ENCODE results near the gene TRIM56.

The TRIM56 gene

DNA sequence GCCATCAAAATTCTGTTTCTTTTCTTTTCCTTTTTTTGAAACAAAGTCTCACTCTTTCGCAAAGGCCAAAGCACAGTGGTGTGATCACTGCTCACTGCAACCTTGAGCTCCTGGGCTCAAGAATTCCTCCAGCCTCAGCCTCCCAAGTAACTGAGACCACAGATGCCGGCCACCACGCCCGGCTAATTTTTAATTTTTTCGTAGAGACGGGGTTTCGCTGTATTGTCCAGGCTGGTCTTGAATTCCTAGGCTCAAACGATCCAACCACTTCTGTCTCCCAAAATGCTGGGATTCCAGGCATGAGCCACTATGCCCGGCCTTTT lies 25.7 kb upstream of the TRIM56 start:
- TF ChIP-seq REST (IDR thresholded peaks at IDR 0.05; ENCODE audit: insufficient read depth in 1 of 2, low read depth in 2 of 2, low read length in 2 of 2) (no peak), POLR2AphosphoS5 (IDR thresholded peaks at IDR 0.05; ENCODE audit: low read depth, low read length) (no peak), SIN3A (IDR thresholded peaks at IDR 0.05; ENCODE audit: borderline replicate concordance, insufficient read depth, low read length) (no peak), TAF1 (IDR thresholded peaks at IDR 0.05; ENCODE audit: borderline replicate concordance, insufficient read depth, low read length) (no peak), FOXP2 (optimal IDR thresholded peaks at IDR 0.05; ENCODE audit: borderline replicate concordance, extremely low read depth, extremely low read length, insufficient read depth) (no peak)

- TF ChIP-seq REST (IDR thresholded peaks at IDR 0.05; ENCODE audit: insufficient read depth in 1 of 2, low read depth in 2 of 2, low read length in 2 of 2), result no peak
- TF ChIP-seq POLR2AphosphoS5 (IDR thresholded peaks at IDR 0.05; ENCODE audit: low read depth, low read length), result no peak
- TF ChIP-seq SIN3A (IDR thresholded peaks at IDR 0.05; ENCODE audit: borderline replicate concordance, insufficient read depth, low read length), result no peak
- TF ChIP-seq TAF1 (IDR thresholded peaks at IDR 0.05; ENCODE audit: borderline replicate concordance, insufficient read depth, low read length), result no peak
- no peak for TF ChIP-seq FOXP2 (optimal IDR thresholded peaks at IDR 0.05; ENCODE audit: borderline replicate concordance, extremely low read depth, extremely low read length, insufficient read depth)
Measured at GRCh38 chr7:101060992-101061391, 24.3 kb upstream of the TRIM56 start.

GRCh38 chr7:101066141-101066832 lies 19.0 kb upstream of the TRIM56 start:
- TF ChIP-seq SIN3A (IDR thresholded peaks at IDR 0.05; ENCODE audit: borderline replicate concordance, insufficient read depth, low read length) (no peak), FOXP2 (optimal IDR thresholded peaks at IDR 0.05; ENCODE audit: borderline replicate concordance, extremely low read depth, extremely low read length, insufficient read depth) (no peak), REST (IDR thresholded peaks at IDR 0.05; ENCODE audit: insufficient read depth in 1 of 2, low read depth in 2 of 2, low read length in 2 of 2) (no peak), POLR2AphosphoS5 (IDR thresholded peaks at IDR 0.05; ENCODE audit: low read depth, low read length) (no peak), TAF1 (IDR thresholded peaks at IDR 0.05; ENCODE audit: borderline replicate concordance, insufficient read depth, low read length) (no peak)

GRCh38 chr7:101066833-101067177 lies 18.5 kb upstream of the TRIM56 start:
- TF ChIP-seq REST (IDR thresholded peaks at IDR 0.05; ENCODE audit: insufficient read depth in 1 of 2, low read depth in 2 of 2, low read length in 2 of 2), result no peak
- TF ChIP-seq FOXP2 (optimal IDR thresholded peaks at IDR 0.05; ENCODE audit: borderline replicate concordance, extremely low read depth, extremely low read length, insufficient read depth), result no peak
- no peak for TF ChIP-seq SIN3A (IDR thresholded peaks at IDR 0.05; ENCODE audit: borderline replicate concordance, insufficient read depth, low read length)

DNA sequence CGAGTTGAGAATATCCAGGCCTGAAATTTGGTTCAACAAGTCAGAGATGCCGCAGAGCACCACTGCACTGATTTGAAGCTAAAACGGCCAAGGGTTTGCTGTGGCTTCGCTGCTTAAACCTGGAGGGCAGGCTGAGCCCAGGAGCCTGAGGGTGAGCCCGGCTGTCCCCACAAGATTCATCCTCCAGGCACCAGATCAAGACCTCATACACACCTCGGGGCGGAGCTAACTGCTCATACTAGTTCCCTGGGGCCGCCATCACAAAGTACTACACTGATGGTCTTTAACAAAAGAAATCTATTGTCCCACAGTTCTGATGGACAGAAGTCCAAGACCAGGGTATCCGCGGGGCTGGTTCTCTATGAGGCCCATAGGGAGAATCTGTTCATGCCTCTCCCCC lies 16.9 kb upstream of the TRIM56 start:
- TF ChIP-seq REST (IDR thresholded peaks at IDR 0.05; ENCODE audit: insufficient read depth in 1 of 2, low read depth in 2 of 2, low read length in 2 of 2) (no peak), SIN3A (IDR thresholded peaks at IDR 0.05; ENCODE audit: borderline replicate concordance, insufficient read depth, low read length) (no peak), POLR2AphosphoS5 (IDR thresholded peaks at IDR 0.05; ENCODE audit: low read depth, low read length) (no peak), FOXP2 (optimal IDR thresholded peaks at IDR 0.05; ENCODE audit: borderline replicate concordance, extremely low read depth, extremely low read length, insufficient read depth) (no peak), TAF1 (IDR thresholded peaks at IDR 0.05; ENCODE audit: borderline replicate concordance, insufficient read depth, low read length) (no peak)

All from PFSK-1 (cell line).